Stimulated activated naive CD8-positive, alpha-beta T cell treated with anti-CD3 and anti-CD28 coated beads, Interleukin-15, amount 100 ng/mL, for 72 hours (primary cell): ENCODE data around the gene SLC10A3.
A peak's percentile ranks its signal among the peaks of the same experiment; 100 is the strongest.
"Not testable (repeated sequence)": the region's sequence is repeated elsewhere in the genome, so short reads cannot be mapped to it uniquely, and the experiment has no call there.

Experiments used
- ATAC-seq: fragments of 150-1000 bp; cut with Tn5 transposase; 2 replicates; pipeline ENCODE4 v1.10.0; 2021; ENCODE audit warnings: mild to moderate bottlenecking, moderate library complexity
- DNase-seq, 2 donors: peaks; one replicate each; pipeline ENCODE4 v3.0.0; 2021 to 2022
- H3K27ac Mint-ChIP-seq, 2 donors: one replicate each; pipeline ENCODE4 v1.8.0; 2022; ENCODE audit warnings: mild to moderate bottlenecking in 2 of 2, mixed read lengths in 2 of 2, moderate library complexity in 2 of 2
- H3K27me3 Mint-ChIP-seq: one replicate; pipeline ENCODE4 v1.8.0; 2022; ENCODE audit warnings: mixed read lengths
- H3K4me1 Mint-ChIP-seq: one replicate; pipeline ENCODE4 v1.8.0; 2022; ENCODE audit warnings: mild to moderate bottlenecking, mixed read lengths
- H3K4me3 Mint-ChIP-seq, 2 donors: one replicate each; pipeline ENCODE4 v1.8.0; 2022; ENCODE audit warnings: mild to moderate bottlenecking in 2 of 2, mixed read lengths in 2 of 2, moderate library complexity in 1 of 2
- H3K9me3 Mint-ChIP-seq, 2 donors: one replicate each; pipeline ENCODE4 v1.8.0; 2022; ENCODE audit warnings: mixed read lengths in 2 of 2

The SLC10A3 gene

DNA sequence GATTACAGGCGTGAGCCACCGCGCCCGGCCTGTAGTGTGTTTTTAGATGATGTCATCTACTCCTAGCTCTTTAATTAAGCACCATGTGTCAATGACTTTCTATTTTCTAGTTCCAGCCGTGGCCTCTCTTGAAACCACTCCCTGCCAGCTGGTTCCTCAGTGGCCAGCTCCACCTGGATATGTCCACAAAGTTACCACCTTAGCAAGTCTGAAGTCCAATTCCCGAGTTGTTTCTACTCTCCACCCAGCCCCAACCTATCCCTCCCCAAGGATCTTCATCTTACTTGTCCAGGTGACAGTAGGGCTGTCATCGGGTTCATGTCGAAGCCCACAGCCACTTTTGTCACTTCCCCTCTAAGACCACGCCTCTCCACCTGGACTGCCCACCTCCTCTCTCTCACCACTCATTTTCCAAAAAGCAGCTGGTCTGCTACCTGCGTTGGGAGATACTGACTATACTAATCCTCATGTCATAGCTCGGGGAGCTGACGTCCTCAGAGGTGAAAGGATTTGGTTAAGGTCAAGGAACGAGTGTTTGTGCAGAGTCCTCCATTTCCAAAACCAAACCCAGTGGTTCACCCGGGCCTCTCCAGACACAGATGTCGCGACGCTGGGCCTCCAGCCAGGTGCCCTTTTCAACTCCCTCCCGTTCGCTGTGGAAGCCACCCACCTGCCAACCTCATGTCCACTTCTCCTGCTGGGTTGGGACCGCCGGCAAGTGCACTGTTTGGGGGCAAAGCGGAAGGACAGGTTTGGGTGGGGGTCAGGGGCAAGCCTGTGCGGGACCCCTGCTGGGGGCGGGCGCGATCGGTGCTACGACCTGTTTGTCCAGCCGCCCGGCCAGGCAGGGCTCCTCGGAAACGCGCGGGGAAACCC is 24.9 kb upstream of the SLC10A3 start:
- ATAC-seq (peak; percentile 16), DNase-seq (peak; percentile 10 to 16)
- peak overlapping the region; percentile 86 to 96 for H3K27ac Mint-ChIP-seq
- no peaks in the 10 kb centered on the region for H3K27me3 Mint-ChIP-seq
- peak overlapping the region; percentile 90 to 96 for H3K4me3 Mint-ChIP-seq
- peaks cover 56% of the 10 kb centered on the region for H3K4me1 Mint-ChIP-seq
- no peaks in the 10 kb centered on the region for H3K9me3 Mint-ChIP-seq

DNA sequence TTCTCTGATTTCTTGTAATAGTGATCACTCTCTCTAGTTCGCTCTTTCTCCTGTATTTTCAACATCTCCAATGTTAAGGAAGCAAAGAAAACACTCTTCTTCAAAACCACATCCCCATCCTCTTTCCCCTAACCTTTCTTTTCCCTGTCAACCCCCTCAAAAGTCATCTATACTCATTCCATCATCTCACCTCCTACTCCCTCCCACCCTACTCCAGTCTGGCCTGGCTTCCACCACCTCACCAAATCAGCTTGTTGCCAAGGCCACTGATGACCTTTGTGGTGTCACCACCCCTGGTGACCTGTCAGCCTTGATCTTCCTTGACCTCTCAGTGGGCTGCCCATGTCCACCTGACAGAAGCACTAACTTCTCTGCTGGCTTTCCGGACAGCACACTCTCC is 23.3 kb upstream of the SLC10A3 start:
- peak overlapping the region in 1 of 2 donors; percentile 92 for H3K27ac Mint-ChIP-seq
- H3K9me3 Mint-ChIP-seq, result no peaks in the 10 kb centered on the region
- ATAC-seq, result no peak
- H3K27me3 Mint-ChIP-seq, result no peaks in the 10 kb centered on the region
- peaks cover 67% of the 10 kb centered on the region for H3K4me1 Mint-ChIP-seq
- no peak for DNase-seq
- H3K4me3 Mint-ChIP-seq, result peak overlapping the region; percentile 53 to 64

DNA sequence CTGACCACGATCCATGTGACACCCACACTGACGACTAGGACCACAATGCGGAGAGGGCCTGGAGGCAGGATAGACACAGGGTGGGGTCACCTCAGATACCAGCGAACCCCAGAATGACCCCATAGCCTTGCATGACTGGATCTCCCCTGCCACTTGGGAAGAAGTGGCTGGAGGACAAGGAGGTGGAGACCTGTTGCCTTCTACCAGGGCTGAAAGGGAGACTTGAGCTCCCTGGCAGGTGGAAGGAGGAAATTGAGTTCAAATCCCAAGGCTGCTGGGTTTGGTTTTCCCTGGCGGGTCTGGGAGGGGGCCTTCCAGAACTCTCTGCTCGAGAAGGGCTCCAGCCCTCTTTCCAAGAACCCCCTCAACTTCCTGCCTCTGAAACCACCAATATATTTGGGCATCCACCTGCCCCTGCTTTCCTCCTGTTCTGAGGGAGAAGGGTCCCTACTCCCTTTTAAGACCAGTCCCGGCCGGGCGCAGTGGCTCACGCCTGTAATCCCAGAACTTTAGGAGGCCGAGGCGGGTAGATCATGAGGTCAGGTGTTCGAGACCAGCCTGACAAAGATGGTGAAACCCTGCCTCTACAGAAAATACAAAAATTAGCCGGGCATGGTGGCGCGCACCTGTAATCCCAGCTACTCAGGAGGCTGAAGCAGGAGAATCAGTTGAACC is 22.6 kb upstream of the SLC10A3 start:
- H3K4me3 Mint-ChIP-seq, result no peak overlapping the region
- H3K9me3 Mint-ChIP-seq, result no peaks in the 10 kb centered on the region
- H3K27ac Mint-ChIP-seq, result peak overlapping the region in 1 of 2 donors; percentile 12
- H3K4me1 Mint-ChIP-seq, result peaks cover 70% of the 10 kb centered on the region
- DNase-seq (no peak), ATAC-seq (no peak)
- no peaks in the 10 kb centered on the region for H3K27me3 Mint-ChIP-seq

DNA sequence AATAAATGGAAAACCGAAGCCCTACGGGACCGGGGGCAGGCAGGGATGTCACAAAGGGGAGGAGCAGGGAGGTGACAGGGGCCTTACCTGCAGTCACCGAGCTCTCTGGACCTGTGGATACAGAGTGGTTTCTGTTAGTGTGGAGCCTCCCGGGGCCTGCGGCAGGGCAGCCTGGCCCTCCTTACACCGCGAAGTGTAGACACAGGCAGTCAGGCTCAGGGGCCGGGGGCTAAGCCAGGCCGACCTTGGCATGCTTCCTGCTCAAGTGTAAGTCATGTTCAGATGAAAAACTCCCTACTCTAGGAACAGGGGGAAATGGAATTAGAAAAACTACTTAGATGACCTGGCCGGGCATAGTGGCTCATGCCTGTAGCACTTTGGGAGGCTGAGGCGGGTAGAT is 21.3 kb upstream of the SLC10A3 start:
- ATAC-seq (no peak), DNase-seq (no peak)
- Mint-ChIP-seq H3K9me3 (no peaks in the 10 kb centered on the region), H3K27me3 (no peaks in the 10 kb centered on the region), H3K4me3 (peak overlapping the region; percentile 50 to 65), H3K27ac (peak overlapping the region; percentile 72 to 88), H3K4me1 (peaks cover 61% of the 10 kb centered on the region)

DNA sequence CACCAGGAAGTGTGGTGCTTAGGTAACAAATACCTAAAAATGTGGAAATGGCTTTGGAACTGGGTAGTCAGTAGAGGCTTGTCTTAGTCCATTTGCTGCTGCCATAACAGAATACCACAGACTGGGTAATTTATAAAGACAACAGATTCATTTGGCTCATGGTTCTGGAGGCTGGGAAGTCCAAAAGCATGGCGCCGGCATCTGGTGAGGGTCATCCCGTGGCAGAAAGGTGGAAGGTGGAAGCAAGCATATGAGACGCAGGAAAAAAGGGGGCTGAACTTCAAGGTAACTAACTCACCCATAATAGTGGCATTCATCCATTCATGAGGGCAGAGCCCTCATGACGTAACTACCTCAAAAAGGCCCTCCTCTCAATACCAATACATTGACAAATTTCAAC is 19.0 kb upstream of the SLC10A3 start:
- Mint-ChIP-seq H3K9me3 (no peaks in the 10 kb centered on the region), H3K27me3 (no peaks in the 10 kb centered on the region), H3K4me3 (no peak overlapping the region), H3K27ac (no peak overlapping the region), H3K4me1 (peaks cover 47% of the 10 kb centered on the region)
- DNase-seq, result no peak
- ATAC-seq, result no peak

DNA sequence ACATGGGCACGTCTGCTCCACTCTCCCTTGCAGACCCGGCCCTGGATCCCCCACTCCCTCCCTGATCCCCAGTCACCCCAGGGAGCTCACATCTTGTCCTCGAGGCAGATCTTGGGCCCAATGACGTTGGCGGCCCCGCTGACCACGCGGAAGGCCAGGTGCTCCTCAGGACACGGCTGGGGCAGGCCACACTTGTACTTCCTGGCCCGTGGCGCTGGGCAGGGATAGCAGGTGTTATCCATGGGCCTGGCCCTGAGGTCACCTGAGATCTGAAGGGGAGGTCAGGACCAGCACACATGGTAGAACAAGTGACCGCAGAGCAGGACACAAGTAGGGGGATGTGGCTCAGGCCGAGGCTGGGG is 17.9 kb upstream of the SLC10A3 start:
- DNase-seq (no peak), ATAC-seq (no peak)
- Mint-ChIP-seq H3K4me3 (no peak overlapping the region), H3K4me1 (peaks cover 37% of the 10 kb centered on the region), H3K9me3 (no peaks in the 10 kb centered on the region), H3K27ac (no peak overlapping the region), H3K27me3 (no peaks in the 10 kb centered on the region)

DNA sequence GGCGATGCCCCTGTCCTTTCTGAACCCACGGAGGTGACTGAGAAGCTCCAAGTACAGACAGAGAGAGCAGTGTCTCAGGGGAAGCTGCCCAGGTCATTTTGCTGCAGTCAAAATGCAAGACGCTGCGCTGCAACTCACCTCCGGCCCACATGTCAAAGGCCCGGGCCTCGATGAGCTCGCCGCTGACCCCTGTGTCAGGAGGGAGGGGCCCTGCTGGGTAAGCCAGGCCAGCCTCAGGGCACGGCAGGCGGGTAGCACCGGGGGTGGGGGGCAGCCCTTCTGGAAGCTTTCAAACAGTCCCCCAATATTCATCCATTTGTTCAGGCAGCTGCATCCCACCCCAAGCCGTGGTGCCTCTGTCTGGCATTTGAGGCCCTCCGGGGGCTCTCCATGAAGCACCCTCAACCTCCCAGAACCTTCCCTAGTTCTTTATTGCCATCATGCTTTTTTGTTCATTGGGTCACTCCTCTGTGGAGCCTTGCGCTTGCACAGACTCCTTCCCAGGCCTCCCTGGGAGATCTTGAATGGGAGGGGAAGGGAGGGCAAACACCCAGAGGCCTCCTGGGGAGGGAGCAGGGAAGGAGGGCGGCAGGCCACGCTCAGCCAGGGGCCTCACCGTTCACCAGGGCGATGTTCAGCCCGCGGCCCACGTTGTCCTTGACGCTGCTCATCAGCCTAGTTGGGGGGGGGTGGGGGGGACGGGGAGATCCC is 17.4 kb upstream of the SLC10A3 start:
- no peaks in the 10 kb centered on the region for H3K9me3 Mint-ChIP-seq

DNA sequence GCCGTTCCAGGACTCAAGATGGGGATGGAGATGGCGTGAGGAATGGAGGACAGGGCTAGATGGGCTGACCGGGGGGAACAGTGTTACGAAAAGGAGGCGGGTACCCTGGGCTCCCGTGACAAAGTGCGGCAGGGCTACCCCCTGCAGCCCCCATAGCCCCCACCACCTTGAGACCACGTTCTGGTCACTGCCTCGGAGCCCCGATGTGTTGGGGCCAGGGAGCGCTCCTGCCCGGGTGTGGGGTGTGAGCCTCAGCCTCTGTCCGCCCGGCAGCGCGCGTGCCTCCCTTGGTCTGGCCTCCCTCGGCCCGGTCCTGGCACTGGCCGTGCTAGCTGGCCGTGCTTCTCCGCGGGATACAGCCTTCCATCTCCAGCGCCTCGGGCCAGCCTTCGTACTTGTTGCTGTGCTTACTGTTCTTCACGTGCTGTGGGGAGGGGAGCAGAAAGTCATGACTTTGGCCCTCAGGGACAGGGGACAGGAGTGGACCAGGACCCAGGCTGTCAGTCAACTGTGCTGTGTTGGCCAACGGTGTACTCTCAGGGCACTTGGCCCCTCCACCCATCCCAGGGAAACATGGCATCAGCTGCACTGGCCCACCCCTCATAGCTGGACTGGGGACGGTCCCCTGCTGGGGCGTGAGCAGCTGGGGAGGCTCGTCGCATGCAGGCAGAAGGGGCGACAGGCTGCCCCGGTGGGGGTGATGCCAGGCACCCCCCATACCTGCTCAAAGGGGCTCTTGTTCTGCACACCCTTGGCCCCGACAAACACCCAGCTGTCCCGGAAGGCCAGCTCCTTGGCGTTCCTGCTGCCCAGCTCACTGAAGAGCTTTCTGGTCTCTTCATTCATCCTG is 16.3 kb upstream of the SLC10A3 start:
- ATAC-seq (no peak), DNase-seq (no peak)
- Mint-ChIP-seq H3K4me3 (no peak overlapping the region), H3K27me3 (no peaks in the 10 kb centered on the region), H3K27ac (no peak overlapping the region), H3K9me3 (no peaks in the 10 kb centered on the region), H3K4me1 (peaks cover 26% of the 10 kb centered on the region)

More for the DNA sequence above, 17.4 kb upstream of the SLC10A3 start:
- no peak overlapping the region for H3K4me3 Mint-ChIP-seq
- ATAC-seq (no peak), DNase-seq (no peak)
- H3K27ac Mint-ChIP-seq, result peak overlapping the region in 1 of 2 donors; percentile 48
- peaks cover 36% of the 10 kb centered on the region for H3K4me1 Mint-ChIP-seq
- H3K27me3 Mint-ChIP-seq, result no peaks in the 10 kb centered on the region

DNA sequence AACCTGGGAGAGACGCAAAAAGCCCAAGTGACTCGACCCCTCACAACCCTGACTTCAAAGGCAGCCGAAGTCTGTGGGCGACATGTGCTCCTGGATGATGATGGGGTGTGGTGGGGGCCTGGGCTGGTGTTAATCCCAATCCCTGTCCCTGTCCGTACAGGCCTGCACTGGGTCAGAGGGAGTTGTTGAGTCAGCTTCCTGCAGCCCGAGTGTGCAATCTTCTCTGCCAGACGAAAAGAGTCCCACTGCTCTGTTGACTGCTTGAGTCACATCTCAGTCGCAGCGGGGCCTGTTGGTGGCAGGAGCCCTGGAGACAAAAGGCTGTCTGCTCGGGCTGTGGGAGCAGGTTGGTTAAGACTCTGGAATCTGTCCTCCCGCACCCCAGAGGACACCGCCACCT is 15.3 kb upstream of the SLC10A3 start:
- Mint-ChIP-seq H3K4me3 (no peak overlapping the region), H3K27ac (no peak overlapping the region), H3K9me3 (no peaks in the 10 kb centered on the region), H3K27me3 (no peaks in the 10 kb centered on the region), H3K4me1 (peaks cover 16% of the 10 kb centered on the region)
- no peak for DNase-seq
- ATAC-seq, result no peak

DNA sequence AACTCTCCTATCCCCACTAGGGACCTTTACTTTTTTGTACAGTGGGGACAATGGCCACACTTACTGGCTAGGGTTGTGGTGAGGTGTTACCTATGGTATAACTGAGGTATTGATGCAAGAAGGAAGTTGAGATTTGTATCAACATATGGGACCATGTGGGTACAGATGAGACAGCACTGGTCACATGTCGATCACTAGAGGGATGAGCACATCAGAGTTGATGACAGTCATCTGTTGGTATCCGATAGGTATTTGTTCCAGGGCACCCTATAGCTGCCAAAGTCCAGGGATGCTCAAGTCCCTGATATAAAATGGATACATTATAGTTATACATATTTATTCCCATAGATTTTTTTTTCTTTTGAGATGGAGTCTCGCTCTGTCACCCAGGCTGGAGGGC is 12.6 kb upstream of the SLC10A3 start:
- H3K4me1 Mint-ChIP-seq, result no peaks in the 10 kb centered on the region
- no peak overlapping the region for H3K27ac Mint-ChIP-seq
- no peak for DNase-seq
- no peaks in the 10 kb centered on the region for H3K9me3 Mint-ChIP-seq
- ATAC-seq, result peak; percentile 35
- no peaks in the 10 kb centered on the region for H3K27me3 Mint-ChIP-seq
- H3K4me3 Mint-ChIP-seq, result no peak overlapping the region

DNA sequence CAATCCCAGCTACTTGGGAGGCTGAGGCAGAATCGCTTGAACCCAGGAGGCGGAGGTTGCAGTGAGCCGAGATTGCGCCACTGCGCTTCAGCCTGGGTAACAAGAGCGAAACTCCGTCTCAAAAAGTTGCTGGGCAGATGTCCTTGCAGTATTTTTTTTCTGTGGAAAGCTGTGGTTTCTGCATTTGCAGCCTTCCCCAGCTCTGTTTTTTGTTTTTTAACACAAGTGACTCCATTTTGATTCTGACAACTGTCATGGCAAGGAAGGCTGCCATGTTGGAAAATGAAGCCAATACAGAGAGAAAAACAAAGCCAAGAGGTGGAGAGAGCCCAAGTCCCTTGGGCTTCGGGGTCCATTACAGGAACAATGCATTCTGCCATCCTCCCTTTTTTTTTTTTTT is 11.7 kb upstream of the SLC10A3 start:
- no peak overlapping the region for H3K27ac Mint-ChIP-seq
- ATAC-seq (no peak), DNase-seq (no peak)
- no peak overlapping the region for H3K4me3 Mint-ChIP-seq
- H3K4me1 Mint-ChIP-seq, result no peaks in the 10 kb centered on the region
- H3K9me3 Mint-ChIP-seq, result no peaks in the 10 kb centered on the region
- H3K27me3 Mint-ChIP-seq, result no peaks in the 10 kb centered on the region

DNA sequence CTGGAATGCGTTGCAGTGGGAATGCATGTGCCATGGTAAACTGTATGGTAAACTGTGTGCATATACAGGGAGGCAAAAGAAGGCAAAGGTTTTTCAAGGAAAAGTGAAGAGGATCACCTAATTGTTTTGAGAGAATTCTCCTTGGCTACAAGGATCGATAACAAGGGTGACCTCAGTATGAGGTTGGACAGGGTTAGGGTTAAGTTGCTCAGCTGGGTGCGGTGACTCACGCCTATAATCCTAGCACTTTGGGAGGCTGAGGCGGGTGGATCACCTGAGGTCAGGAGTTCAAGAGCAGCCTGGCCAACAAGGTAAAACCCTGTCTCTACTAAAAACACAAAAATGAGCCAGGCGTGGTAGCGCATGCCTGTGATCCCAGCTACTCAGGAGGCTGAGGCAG is 11.0 kb upstream of the SLC10A3 start:
- DNase-seq, H3K9me3 Mint-ChIP-seq, H3K27ac Mint-ChIP-seq, H3K27me3 Mint-ChIP-seq, ATAC-seq, H3K4me3 Mint-ChIP-seq, H3K4me1 Mint-ChIP-seq: not testable (repeated sequence)

DNA sequence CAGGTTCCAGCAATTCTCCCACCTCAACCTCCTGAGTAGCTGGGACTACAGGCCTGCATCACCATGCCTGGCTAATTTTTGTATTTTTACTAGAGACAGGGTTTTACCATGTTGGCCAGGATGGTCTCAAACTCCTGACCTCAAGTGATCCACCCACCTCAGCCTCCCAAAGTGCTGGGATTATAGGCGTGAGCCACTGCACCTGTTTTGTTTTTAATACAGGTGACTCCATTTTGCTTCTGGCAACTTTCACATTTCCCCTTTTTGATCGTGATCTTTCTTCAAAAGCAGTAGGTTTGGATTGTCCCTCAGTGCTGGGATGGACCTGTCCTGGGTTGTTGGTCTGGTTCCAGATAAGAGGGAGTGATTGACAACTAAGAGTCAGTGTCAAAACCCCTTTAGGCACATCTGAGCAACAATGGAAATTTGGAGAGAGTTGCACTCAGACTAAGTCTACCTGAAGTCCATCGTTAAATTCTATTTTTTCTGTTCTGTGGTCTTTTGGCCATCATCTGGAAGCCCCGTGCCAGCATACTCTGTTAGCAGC is 6.2 kb upstream of the SLC10A3 start:
- not testable (repeated sequence) for ATAC-seq, H3K27ac Mint-ChIP-seq, DNase-seq, H3K4me1 Mint-ChIP-seq, H3K4me3 Mint-ChIP-seq, H3K9me3 Mint-ChIP-seq, H3K27me3 Mint-ChIP-seq

DNA sequence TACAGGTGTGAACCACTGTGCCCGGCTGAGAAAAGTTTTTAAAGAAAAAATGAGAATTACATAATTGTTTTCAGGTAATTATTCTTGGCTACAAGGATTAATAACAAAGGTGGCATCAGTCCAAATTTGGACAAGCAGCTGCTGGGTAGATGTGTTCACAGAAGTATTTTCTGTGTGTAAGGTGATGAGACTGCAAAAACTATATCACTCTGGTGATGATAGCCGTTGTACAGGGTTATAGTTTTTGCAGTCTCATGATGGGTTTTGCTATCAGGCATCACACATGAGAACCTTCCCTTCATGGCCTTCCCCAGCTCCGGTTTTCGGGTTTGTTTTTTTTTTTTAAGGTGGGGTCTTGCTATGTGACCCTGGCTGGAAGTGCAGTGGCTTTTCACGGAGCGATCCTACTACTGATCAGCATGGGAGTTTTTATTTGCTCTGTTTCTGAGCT is 5.1 kb upstream of the SLC10A3 start:
- no peak for DNase-seq
- no peak overlapping the region for H3K4me3 Mint-ChIP-seq
- H3K9me3 Mint-ChIP-seq, result no peaks in the 10 kb centered on the region
- H3K4me1 Mint-ChIP-seq, result peaks cover 5% of the 10 kb centered on the region
- H3K27me3 Mint-ChIP-seq, result no peaks in the 10 kb centered on the region
- no peak for ATAC-seq
- H3K27ac Mint-ChIP-seq, result no peak overlapping the region

DNA sequence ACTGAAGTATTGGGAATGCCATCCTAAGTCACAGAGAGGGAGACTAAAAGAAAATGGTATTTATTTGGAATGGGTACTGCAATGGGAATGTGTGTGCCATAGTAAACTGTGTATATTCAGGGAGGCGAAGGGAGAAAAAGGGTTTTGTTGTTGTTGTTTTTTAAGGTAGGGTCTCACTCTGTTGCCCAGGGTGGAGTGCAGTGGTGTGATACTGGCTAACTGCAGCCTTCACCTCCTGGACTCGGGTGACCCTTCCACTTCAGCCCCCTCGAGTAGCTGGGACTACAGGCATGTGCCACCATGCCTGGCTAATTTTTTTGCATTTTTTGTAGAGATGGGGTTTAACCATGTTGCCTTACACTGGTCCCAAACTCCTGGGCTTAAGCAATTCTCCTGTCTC is 4.3 kb upstream of the SLC10A3 start:
- H3K27me3 Mint-ChIP-seq, result no peaks in the 10 kb centered on the region
- DNase-seq (no peak), ATAC-seq (no peak)
- peaks cover 7% of the 10 kb centered on the region for H3K4me1 Mint-ChIP-seq
- peak overlapping the region in 1 of 2 donors; percentile 33 for H3K27ac Mint-ChIP-seq
- H3K9me3 Mint-ChIP-seq, result no peaks in the 10 kb centered on the region
- H3K4me3 Mint-ChIP-seq, result no peak overlapping the region
